GM18526 (cell line): ENCODE results near the gene FAM72A.
"Not testable (repeated sequence)": the region's sequence is repeated elsewhere in the genome, so short reads cannot be mapped to it uniquely, and the experiment has no call there.

Experiments
- POLR2A ChIP-seq: IDR thresholded peaks from 3 replicates; pipeline ENCODE4 v1.6.1; 2011; ENCODE audit not compliant: insufficient read length; ENCODE audit errors: extremely low read depth

FAM72A gene

DNA sequence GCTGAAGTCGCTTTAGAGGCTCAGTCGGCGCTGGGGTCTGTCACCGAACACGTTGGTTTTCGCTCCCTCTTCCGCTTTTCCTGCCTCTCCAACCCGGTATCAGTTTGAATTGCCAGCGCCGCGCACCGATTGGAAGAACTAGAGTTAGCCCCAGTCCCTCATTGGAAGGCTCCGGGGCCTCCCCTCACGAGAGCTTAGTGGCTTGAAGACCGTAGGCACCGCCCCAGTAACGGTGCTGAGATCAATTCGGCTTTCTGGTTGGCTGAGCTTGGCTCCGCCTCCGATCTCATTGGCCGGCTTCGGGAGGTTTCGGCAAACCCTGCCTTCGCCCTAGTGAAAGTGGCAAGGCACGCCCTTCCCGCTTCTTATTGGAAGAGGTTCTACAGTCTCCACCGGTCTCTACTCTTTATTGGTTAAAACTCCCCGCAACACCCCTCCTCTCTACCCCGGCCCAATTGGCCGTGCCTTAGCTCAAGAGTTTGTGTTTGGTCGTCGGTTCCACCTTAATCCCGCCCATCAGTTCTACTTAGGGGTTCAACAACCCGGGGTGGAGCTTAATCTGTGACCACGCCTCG, at the start of gene FAM72A:
TSS of gene FAM72A (minus strand) at position 51 of the 575 bp plus-strand sequence. CDS start 814 bp downstream, outside the sequence.
- TF ChIP-seq POLR2A = not testable (repeated sequence)

DNA sequence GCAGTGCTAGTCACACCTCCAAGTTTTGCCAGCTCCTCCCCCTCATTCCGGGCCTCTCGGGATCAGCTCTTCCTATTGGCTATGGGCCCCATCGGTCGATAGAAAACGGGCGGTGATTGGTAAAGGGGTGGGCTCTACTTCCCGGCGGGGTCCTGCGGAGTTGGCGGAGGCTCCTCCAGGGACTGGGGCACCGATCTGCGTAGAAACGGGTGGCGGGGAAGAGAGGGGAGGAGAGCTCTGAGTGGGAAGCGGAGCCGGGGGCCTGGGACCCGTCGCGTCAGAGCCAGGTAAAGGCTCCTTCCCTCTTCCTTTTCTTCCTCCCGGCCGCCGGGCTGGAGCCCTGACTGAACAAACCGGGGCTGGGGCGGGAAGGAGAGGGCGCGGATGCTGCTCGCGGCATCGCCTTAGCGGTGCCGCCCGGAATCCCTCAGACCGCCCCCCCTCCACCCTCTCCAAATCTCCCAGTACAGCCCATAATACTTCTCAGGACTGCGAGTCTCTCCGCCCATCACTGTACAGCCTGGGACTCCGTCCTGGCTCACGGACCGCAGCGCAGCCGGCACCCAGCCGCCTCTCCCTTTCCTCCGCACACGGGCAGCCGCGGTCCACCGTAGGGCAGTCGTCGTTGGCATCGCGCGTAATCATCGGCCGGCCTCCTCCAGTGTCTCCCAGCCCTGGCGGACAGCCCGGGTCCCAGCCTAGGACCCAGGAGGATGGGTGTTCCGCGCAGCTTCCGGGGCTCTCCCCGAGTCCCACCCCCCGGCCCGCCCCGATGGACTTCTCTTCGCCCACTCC, 922 bp upstream of the FAM72A start, which contains the start of gene SRGAP2:
TSS of gene SRGAP2 (plus strand) at position 178 of the 795 bp plus-strand sequence. CDS start 2,430 bp downstream, outside the sequence.
- TF ChIP-seq POLR2A = not testable (repeated sequence)

GRCh38 chr1:206145771-206146290, 56.8 kb downstream of the FAM72A start:
- TF ChIP-seq POLR2A = no peak

GRCh38 chr1:206144605-206145004, 58.0 kb downstream of the FAM72A start:
- TF ChIP-seq POLR2A = no peak

DNA sequence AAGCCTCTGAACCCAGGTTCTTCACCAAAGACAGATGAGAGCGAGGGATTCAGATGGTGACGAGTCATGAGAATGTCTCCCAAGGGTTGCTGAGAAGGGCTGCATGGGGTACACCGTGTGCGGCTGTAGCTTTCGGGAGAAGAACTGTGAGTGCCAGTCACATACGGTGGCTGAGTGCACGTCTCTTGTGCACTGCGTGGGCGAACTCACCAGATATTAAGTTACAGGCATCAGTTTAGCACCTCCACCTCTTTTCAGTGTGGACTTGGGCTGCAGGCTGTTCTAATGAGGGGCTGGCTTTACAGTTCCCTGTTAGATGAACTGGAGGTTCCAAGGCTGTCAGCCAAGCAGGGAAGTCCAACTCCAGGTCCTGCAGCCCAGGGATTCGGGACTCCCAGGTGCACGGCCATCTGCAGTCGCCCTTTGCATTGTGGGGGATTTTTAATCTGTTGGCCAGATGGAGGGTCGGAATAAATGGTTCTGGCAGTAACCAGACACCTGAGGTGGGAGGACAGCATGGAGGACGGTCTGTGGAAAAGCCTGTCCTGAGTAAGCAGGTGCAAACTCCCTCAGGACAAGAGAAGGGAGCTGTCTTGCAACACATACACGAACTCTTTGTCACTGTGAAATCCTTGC, 59.0 kb downstream of the FAM72A start:
- no peak for TF ChIP-seq POLR2A

DNA sequence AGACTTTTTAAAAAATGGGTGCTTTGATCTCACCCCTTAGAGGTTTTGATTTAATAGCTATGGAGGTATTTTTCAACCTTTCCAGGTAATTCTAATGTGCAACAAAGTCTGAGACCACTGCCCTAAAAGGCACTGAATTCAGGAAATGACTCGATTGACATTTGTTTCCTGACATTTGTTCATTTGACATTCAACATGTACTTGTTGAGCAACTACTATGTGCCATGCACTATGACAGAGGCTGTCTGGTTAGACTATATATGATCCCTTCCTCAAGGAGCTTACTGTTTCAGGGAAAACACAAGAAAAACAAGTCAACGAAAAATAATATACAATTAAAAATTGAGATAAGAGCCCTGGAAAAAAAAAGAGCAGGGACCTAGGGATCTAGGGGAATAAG, 59.9 kb downstream of the FAM72A start:
- no peak for TF ChIP-seq POLR2A

DNA sequence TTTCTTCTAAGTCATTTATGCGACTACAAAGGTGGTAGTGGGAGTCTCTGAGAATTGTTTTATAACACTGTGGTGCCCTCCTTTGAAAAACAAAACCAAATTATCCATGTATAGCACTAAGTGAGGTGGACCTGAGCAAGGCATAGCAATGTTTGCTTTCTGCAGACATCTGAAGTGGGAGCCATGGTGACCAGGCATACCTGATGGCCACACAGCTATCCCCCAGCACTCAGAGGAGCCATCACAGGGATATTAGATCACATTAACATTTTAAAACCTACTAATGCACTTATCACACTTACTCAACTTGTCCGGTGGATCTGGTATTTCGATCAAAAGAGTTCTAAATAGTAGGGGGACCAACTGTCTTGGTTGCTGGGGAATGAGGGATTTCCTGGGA, 60.6 kb downstream of the FAM72A start:
- TF ChIP-seq POLR2A = no peak

GRCh38 chr1:206136241-206136640, 66.4 kb downstream of the FAM72A start:
- TF ChIP-seq POLR2A = no peak
